ENCODE measurements around the gene CRHR2. TPM values are rescaled to one million over a fixed set of nuclear protein-coding genes. Genes with fewer than 3 reads are reported as not detected.

The CRHR2 gene
- total RNA-seq, 5 donors from 2014 or later (not counting 1 experiment from before 2014, with no cell fraction given), result 0.09 TPM; not detected in 4

- Mint-ChIP-seq H3K4me1 (no peaks in the 10 kb centered on the region), H3K27ac (no peak overlapping the region), H3K27me3 (no peaks in the 10 kb centered on the region), H3K9me3 (no peaks in the 10 kb centered on the region), H3K36me3 (peaks cover 4% of the 10 kb centered on the region), H3K4me3 (no peak overlapping the region)
- H3K27me3 ChIP-seq (replicated peaks in 1 of 2; ENCODE audit: control insufficient read depth in 2 of 2, extremely low read depth in 1 of 2, insufficient read depth in 2 of 2, low read length in 1 of 2), result no peaks in the 10 kb centered on the region
- DNase-seq, result no peak
- CTCF ChIA-PET, result no interaction called here
- no peak overlapping the region for H3K4me3 ChIP-seq (ENCODE audit: control insufficient read depth in 1 of 2, extremely low read depth in 1 of 2, low read length in 1 of 2)
- POLR2A ChIA-PET, result no interaction called here
- H3K4me1 ChIP-seq (ENCODE audit: control insufficient read depth in 1 of 2, extremely low read depth in 1 of 2, insufficient read depth in 2 of 2, low read length in 2 of 2), result no peaks in the 10 kb centered on the region
- no peaks in the 10 kb centered on the region for H3K36me3 ChIP-seq (ENCODE audit: control insufficient read depth in 2 of 2, extremely low read depth in 1 of 2, insufficient read depth in 1 of 2, low read length in 1 of 2)
- no peak overlapping the region for H3K27ac ChIP-seq (ENCODE audit: low read length)
- WGBS (ENCODE audit: insufficient coverage), result 90% methylated on average over 12 of the region's 13 CpGs
- ATAC-seq (replicated peaks in 1 of 4), result no peak
- H3K9me3 ChIP-seq, result no peaks in the 10 kb centered on the region
Measured at GRCh38 chr7:30649717-30650420, 32.4 kb downstream of the CRHR2 start.

- CTCF ChIA-PET, result no interaction called here
- no peak overlapping the region for H3K27ac ChIP-seq (ENCODE audit: low read length)
- DNase-seq, result no peak
- Mint-ChIP-seq H3K4me1 (no peaks in the 10 kb centered on the region), H3K27me3 (no peaks in the 10 kb centered on the region), H3K36me3 (peaks cover 9% of the 10 kb centered on the region), H3K27ac (no peak overlapping the region), H3K4me3 (no peak overlapping the region), H3K9me3 (no peaks in the 10 kb centered on the region)
- ATAC-seq (replicated peaks in 1 of 4), result no peak
- no peaks in the 10 kb centered on the region for H3K36me3 ChIP-seq (ENCODE audit: control insufficient read depth in 2 of 2, extremely low read depth in 1 of 2, insufficient read depth in 1 of 2, low read length in 1 of 2)
- H3K27me3 ChIP-seq (replicated peaks in 1 of 2; ENCODE audit: control insufficient read depth in 2 of 2, extremely low read depth in 1 of 2, insufficient read depth in 2 of 2, low read length in 1 of 2), result no peaks in the 10 kb centered on the region
- no peak overlapping the region for H3K4me3 ChIP-seq (ENCODE audit: control insufficient read depth in 1 of 2, extremely low read depth in 1 of 2, low read length in 1 of 2)
- H3K9me3 ChIP-seq, result no peaks in the 10 kb centered on the region
- 100% methylated on average over 8 of the region's 15 CpGs for WGBS (ENCODE audit: insufficient coverage)
- POLR2A ChIA-PET, result no interaction called here
- no peaks in the 10 kb centered on the region for H3K4me1 ChIP-seq (ENCODE audit: control insufficient read depth in 1 of 2, extremely low read depth in 1 of 2, insufficient read depth in 2 of 2, low read length in 2 of 2)
Measured at GRCh38 chr7:30648744-30649540, 33.3 kb downstream of the CRHR2 start.

GRCh38 chr7:30647589-30648364 lies 34.5 kb downstream of the CRHR2 start:
- H3K36me3 ChIP-seq (ENCODE audit: control insufficient read depth in 2 of 2, extremely low read depth in 1 of 2, insufficient read depth in 1 of 2, low read length in 1 of 2), result no peaks in the 10 kb centered on the region
- no peaks in the 10 kb centered on the region for H3K27me3 Mint-ChIP-seq
- ATAC-seq (replicated peaks in 1 of 4) (no peak), DNase-seq (no peak)
- H3K27me3 ChIP-seq (replicated peaks in 1 of 2; ENCODE audit: control insufficient read depth in 2 of 2, extremely low read depth in 1 of 2, insufficient read depth in 2 of 2, low read length in 1 of 2), result no peaks in the 10 kb centered on the region
- H3K27ac ChIP-seq (ENCODE audit: low read length), result no peak overlapping the region
- H3K9me3 ChIP-seq, result no peaks in the 10 kb centered on the region
- no peak overlapping the region for H3K27ac Mint-ChIP-seq
- CTCF ChIA-PET, result no interaction called here
- no peaks in the 10 kb centered on the region for H3K4me1 Mint-ChIP-seq
- no peaks in the 10 kb centered on the region for H3K9me3 Mint-ChIP-seq
- WGBS (ENCODE audit: insufficient coverage), result 95% methylated on average over 6 of the region's 10 CpGs
- H3K36me3 Mint-ChIP-seq, result peaks cover 15% of the 10 kb centered on the region
- H3K4me1 ChIP-seq (ENCODE audit: control insufficient read depth in 1 of 2, extremely low read depth in 1 of 2, insufficient read depth in 2 of 2, low read length in 2 of 2), result no peaks in the 10 kb centered on the region
- no peak overlapping the region for H3K4me3 Mint-ChIP-seq
- H3K4me3 ChIP-seq (ENCODE audit: control insufficient read depth in 1 of 2, extremely low read depth in 1 of 2, low read length in 1 of 2), result no peak overlapping the region
- POLR2A ChIA-PET, result no interaction called here

GRCh38 chr7:30646154-30646553 lies 36.1 kb downstream of the CRHR2 start:
- CTCF ChIA-PET, result no interaction called here
- H3K4me3 Mint-ChIP-seq, result no peak overlapping the region
- peaks cover 17% of the 10 kb centered on the region for H3K36me3 Mint-ChIP-seq
- no peaks in the 10 kb centered on the region for H3K27me3 Mint-ChIP-seq
- no peaks in the 10 kb centered on the region for H3K9me3 ChIP-seq
- POLR2A ChIA-PET, result no interaction called here
- no peak overlapping the region for H3K27ac Mint-ChIP-seq
- 96% methylated on average over 3 of the region's 12 CpGs for WGBS (ENCODE audit: insufficient coverage)
- H3K27me3 ChIP-seq (replicated peaks in 1 of 2; ENCODE audit: control insufficient read depth in 2 of 2, extremely low read depth in 1 of 2, insufficient read depth in 2 of 2, low read length in 1 of 2), result no peaks in the 10 kb centered on the region
- no peaks in the 10 kb centered on the region for H3K4me1 Mint-ChIP-seq
- H3K4me1 ChIP-seq (ENCODE audit: control insufficient read depth in 1 of 2, extremely low read depth in 1 of 2, insufficient read depth in 2 of 2, low read length in 2 of 2), result no peaks in the 10 kb centered on the region
- no peaks in the 10 kb centered on the region for H3K9me3 Mint-ChIP-seq
- no peak overlapping the region for H3K27ac ChIP-seq (ENCODE audit: low read length)
- no peaks in the 10 kb centered on the region for H3K36me3 ChIP-seq (ENCODE audit: control insufficient read depth in 2 of 2, extremely low read depth in 1 of 2, insufficient read depth in 1 of 2, low read length in 1 of 2)
- no peak for DNase-seq
- no peak overlapping the region for H3K4me3 ChIP-seq (ENCODE audit: control insufficient read depth in 1 of 2, extremely low read depth in 1 of 2, low read length in 1 of 2)
- no peak for ATAC-seq (replicated peaks in 1 of 4)

- ChIA-PET POLR2A (no interaction called here), CTCF (no interaction called here)
- no peak overlapping the region for H3K27ac Mint-ChIP-seq
- no peak overlapping the region for H3K4me3 ChIP-seq (ENCODE audit: control insufficient read depth in 1 of 2, extremely low read depth in 1 of 2, low read length in 1 of 2)
- no peak overlapping the region for H3K4me3 Mint-ChIP-seq
- no peak overlapping the region for H3K27ac ChIP-seq (ENCODE audit: low read length)
- no peaks in the 10 kb centered on the region for H3K4me1 ChIP-seq (ENCODE audit: control insufficient read depth in 1 of 2, extremely low read depth in 1 of 2, insufficient read depth in 2 of 2, low read length in 2 of 2)
- no peaks in the 10 kb centered on the region for H3K27me3 Mint-ChIP-seq
- DNase-seq (no peak), ATAC-seq (replicated peaks in 1 of 4) (no peak)
- peaks cover 17% of the 10 kb centered on the region for H3K36me3 Mint-ChIP-seq
- H3K9me3 ChIP-seq, result no peaks in the 10 kb centered on the region
- 100% methylated on average over 2 of the region's 3 CpGs for WGBS (ENCODE audit: insufficient coverage)
- no peaks in the 10 kb centered on the region for H3K4me1 Mint-ChIP-seq
- H3K36me3 ChIP-seq (ENCODE audit: control insufficient read depth in 2 of 2, extremely low read depth in 1 of 2, insufficient read depth in 1 of 2, low read length in 1 of 2), result no peaks in the 10 kb centered on the region
- H3K27me3 ChIP-seq (replicated peaks in 1 of 2; ENCODE audit: control insufficient read depth in 2 of 2, extremely low read depth in 1 of 2, insufficient read depth in 2 of 2, low read length in 1 of 2), result no peaks in the 10 kb centered on the region
- no peaks in the 10 kb centered on the region for H3K9me3 Mint-ChIP-seq
Measured at GRCh38 chr7:30645661-30646060, 36.6 kb downstream of the CRHR2 start.

- no peak for DNase-seq
- H3K27ac Mint-ChIP-seq, result no peak overlapping the region
- Histone ChIP-seq H3K27me3 (replicated peaks in 1 of 2; ENCODE audit: control insufficient read depth in 2 of 2, extremely low read depth in 1 of 2, insufficient read depth in 2 of 2, low read length in 1 of 2) (no peaks in the 10 kb centered on the region), H3K36me3 (ENCODE audit: control insufficient read depth in 2 of 2, extremely low read depth in 1 of 2, insufficient read depth in 1 of 2, low read length in 1 of 2) (no peaks in the 10 kb centered on the region), H3K4me1 (ENCODE audit: control insufficient read depth in 1 of 2, extremely low read depth in 1 of 2, insufficient read depth in 2 of 2, low read length in 2 of 2) (no peaks in the 10 kb centered on the region), H3K9me3 (no peaks in the 10 kb centered on the region), H3K4me3 (ENCODE audit: control insufficient read depth in 1 of 2, extremely low read depth in 1 of 2, low read length in 1 of 2) (no peak overlapping the region), H3K27ac (ENCODE audit: low read length) (no peak overlapping the region)
- H3K4me1 Mint-ChIP-seq, result no peaks in the 10 kb centered on the region
- WGBS (ENCODE audit: insufficient coverage), result 95% methylated on average over 2 of the region's 4 CpGs
- no peaks in the 10 kb centered on the region for H3K27me3 Mint-ChIP-seq
- H3K36me3 Mint-ChIP-seq, result peaks cover 17% of the 10 kb centered on the region
- ChIA-PET POLR2A (no interaction called here), CTCF (no interaction called here)
- ATAC-seq (replicated peaks in 1 of 4), result no peak
- no peak overlapping the region for H3K4me3 Mint-ChIP-seq
- H3K9me3 Mint-ChIP-seq, result no peaks in the 10 kb centered on the region
Measured at GRCh38 chr7:30644286-30644955, 37.8 kb downstream of the CRHR2 start.

Data from T-cell (primary cell).